Neural cell (in vitro differentiated cells): ENCODE data around the gene ACOXL.

Experiments used
- EP300 ChIP-seq: fragments of 450-650 bp; conservative IDR thresholded peaks from 2 replicates; pipeline ENCODE4 v1.6.1; 2014; ENCODE audit warnings: antibody characterized with exemption, mild to moderate bottlenecking, moderate library complexity; ENCODE audit not compliant: poor library complexity, severe bottlenecking
- EZH2 ChIP-seq: fragments of 200-600, 300-800 bp; shearing (Covaris generic), sonication (generic); IDR thresholded peaks from 2 replicates; pipeline ENCODE4 v1.6.1; 2014; ENCODE audit warnings: antibody characterized with exemption, low read length, borderline replicate concordance, mild to moderate bottlenecking; ENCODE audit not compliant: insufficient read depth, poor library complexity, severe bottlenecking
- MXI1 ChIP-seq: fragments of 450-650 bp; conservative IDR thresholded peaks from 2 replicates; pipeline ENCODE4 v1.6.1; 2014; ENCODE audit warnings: antibody characterized with exemption, mild to moderate bottlenecking; ENCODE audit not compliant: poor library complexity, severe bottlenecking
- POLR2AphosphoS5 ChIP-seq: IDR thresholded peaks from 2 replicates; pipeline ENCODE4 v1.6.1; 2012
- RAD21 ChIP-seq: fragments of 450-650 bp; conservative IDR thresholded peaks from 2 replicates; pipeline ENCODE4 v1.6.1; 2014; ENCODE audit warnings: antibody characterized with exemption, mild to moderate bottlenecking, moderate library complexity
- TF ChIP-seq, protein P1 (sequence below): fragments of 450-650 bp; IDR thresholded peaks from 2 replicates; pipeline ENCODE4 v1.5.1; 2014; ENCODE audit warnings: antibody characterized with exemption, mild to moderate bottlenecking, moderate library complexity; ENCODE audit not compliant: poor library complexity, severe bottlenecking

DNA sequence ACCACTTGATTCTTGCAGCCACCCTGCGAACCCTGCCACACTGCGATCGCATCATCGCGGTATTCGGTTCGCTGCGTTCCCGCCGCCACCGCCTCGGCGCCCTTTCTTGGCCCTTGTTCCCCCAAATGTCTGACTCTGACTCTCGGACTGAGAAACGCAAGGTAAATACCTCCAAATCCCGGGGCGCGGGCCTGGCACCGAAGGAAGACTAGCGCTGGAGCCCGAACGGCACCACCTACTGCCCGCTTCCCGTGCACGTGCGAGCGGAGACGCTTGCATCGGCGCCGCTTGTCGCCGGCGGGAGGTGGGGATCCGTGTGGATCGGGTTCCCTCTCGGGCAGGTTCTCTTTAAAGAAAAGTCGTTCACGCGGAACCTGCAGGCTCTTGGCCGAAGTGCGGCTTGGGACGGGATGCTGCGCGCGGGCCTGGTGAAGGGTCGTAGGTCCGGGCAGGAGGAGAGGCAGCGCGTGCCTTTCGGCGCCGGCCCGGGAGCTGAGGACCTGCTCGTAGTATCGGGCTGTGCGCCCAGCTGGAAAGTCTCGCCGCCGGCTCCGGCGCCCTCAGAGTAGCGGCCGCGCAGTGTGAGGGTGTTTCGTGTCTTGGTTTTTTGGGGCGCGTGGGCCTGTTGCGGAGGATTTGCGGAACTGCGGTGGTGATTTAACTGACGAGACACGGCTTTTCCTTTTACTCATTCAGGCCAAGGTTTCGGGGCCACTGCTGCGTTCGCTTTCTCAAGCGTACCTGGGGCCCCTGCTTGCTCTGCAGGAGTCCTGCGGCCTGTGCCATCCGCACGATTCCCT, 388.9 kb downstream of the ACOXL start:
- TF ChIP-seq, protein P1, sequence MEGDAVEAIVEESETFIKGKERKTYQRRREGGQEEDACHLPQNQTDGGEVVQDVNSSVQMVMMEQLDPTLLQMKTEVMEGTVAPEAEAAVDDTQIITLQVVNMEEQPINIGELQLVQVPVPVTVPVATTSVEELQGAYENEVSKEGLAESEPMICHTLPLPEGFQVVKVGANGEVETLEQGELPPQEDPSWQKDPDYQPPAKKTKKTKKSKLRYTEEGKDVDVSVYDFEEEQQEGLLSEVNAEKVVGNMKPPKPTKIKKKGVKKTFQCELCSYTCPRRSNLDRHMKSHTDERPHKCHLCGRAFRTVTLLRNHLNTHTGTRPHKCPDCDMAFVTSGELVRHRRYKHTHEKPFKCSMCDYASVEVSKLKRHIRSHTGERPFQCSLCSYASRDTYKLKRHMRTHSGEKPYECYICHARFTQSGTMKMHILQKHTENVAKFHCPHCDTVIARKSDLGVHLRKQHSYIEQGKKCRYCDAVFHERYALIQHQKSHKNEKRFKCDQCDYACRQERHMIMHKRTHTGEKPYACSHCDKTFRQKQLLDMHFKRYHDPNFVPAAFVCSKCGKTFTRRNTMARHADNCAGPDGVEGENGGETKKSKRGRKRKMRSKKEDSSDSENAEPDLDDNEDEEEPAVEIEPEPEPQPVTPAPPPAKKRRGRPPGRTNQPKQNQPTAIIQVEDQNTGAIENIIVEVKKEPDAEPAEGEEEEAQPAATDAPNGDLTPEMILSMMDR = no peak
- no peak for TF ChIP-seq EP300
- peak; percentile 27 for TF ChIP-seq RAD21
- no peak for TF ChIP-seq POLR2AphosphoS5
- TF ChIP-seq MXI1 = peak; percentile 79
- no peak for TF ChIP-seq EZH2
